H1 (cell line): ENCODE measurements around the gene CDC123.

Experiments used
- ATF2 ChIP-seq: IDR thresholded peaks from 2 replicates; pipeline ENCODE4 v1.6.1; 2012; ENCODE audit warnings: low read length, inconsistent platforms
- ATF3 ChIP-seq: IDR thresholded peaks from 2 replicates; pipeline ENCODE4 v1.6.1; 2011; ENCODE audit warnings: low read depth, mild to moderate bottlenecking, low read length; ENCODE audit not compliant: insufficient read depth
- CHD2 ChIP-seq: IDR thresholded peaks from 2 replicates; pipeline ENCODE4 v1.6.1; 2012; ENCODE audit warnings: low read length, improper control_type of control experiment
- EGR1 ChIP-seq: IDR thresholded peaks from 2 replicates; pipeline ENCODE4 v1.6.1; 2011; ENCODE audit warnings: low read depth, low read length, borderline replicate concordance
- EZH2 ChIP-seq: fragments of 200-600 bp; sonication (generic); IDR thresholded peaks from 2 replicates; pipeline ENCODE4 v1.7.1; 2012; ENCODE audit warnings: low read depth, mild to moderate bottlenecking, moderate library complexity, low read length, inconsistent platforms; ENCODE audit not compliant: severe bottlenecking
- FOSL1 ChIP-seq: IDR thresholded peaks from 2 replicates; pipeline ENCODE4 v1.6.1; 2011; ENCODE audit warnings: mild to moderate bottlenecking, low read depth, low read length, moderate library complexity; ENCODE audit not compliant: insufficient read depth
- MAX ChIP-seq: IDR thresholded peaks from 2 replicates; pipeline ENCODE4 v1.6.1; 2012; ENCODE audit warnings: inconsistent platforms
- PHF8 ChIP-seq: fragments of 200-600 bp; sonication (generic); conservative IDR thresholded peaks from 2 replicates; pipeline ENCODE4 v1.7.1; 2012; ENCODE audit warnings: low read depth, mild to moderate bottlenecking, inconsistent platforms, low read length, moderate library complexity
- POLR2AphosphoS5 ChIP-seq: IDR thresholded peaks from 2 replicates; pipeline ENCODE4 v1.6.1; 2011; ENCODE audit warnings: low read depth, low read length
- RAD21 ChIP-seq, 2 experiments: IDR thresholded peaks in 1 of 2; conservative IDR thresholded peaks in 1 of 2; 2 replicates each; pipeline ENCODE4 v1.6.1; 2011; ENCODE audit warnings: low read depth in 2 of 2, low read length in 2 of 2, improper control_type of control experiment in 1 of 2, inconsistent platforms in 1 of 2, mild to moderate bottlenecking in 1 of 2, moderate library complexity in 1 of 2
- YY1 ChIP-seq: IDR thresholded peaks from 2 replicates; pipeline ENCODE4 v1.6.1; 2011; ENCODE audit warnings: low read depth, mild to moderate bottlenecking, low read length
- TF ChIP-seq, protein P1 (sequence below), 3 experiments: IDR thresholded peaks; 1 replicate in 2 of 3; 2 replicates in 1 of 3; pipeline versions ENCODE4 v1.5.1 to v1.6.1; 2011; ENCODE audit warnings: low read length in 3 of 3, mild to moderate bottlenecking in 3 of 3, inconsistent platforms in 2 of 3, low read depth in 1 of 3, moderate library complexity in 1 of 3; ENCODE audit not compliant: insufficient read depth in 1 of 3; ENCODE audit errors: control extremely low read depth in 1 of 3

DNA sequence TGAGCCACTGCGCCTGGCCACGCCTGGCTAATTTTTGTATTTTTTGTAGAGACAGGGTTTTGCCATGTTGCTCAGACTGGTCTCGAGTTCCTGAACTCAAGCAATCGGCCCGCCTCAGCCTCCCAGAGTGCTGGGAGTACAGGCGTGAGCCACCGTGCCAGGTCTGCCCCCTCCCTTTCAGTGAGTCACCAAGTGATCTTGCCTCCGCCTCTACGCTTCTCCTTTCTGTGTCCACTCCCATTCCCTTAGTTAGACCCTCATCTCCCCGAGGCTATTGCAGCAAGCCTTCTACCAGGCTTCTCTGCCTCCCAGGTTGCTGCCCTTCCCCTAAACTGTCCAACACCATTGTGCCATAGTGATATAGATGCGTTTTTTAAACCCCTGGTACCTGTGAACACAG is 32.9 kb downstream of the CDC123 start:
- no peak for TF ChIP-seq MAX
- no peak for TF ChIP-seq YY1
- TF ChIP-seq, protein P1, sequence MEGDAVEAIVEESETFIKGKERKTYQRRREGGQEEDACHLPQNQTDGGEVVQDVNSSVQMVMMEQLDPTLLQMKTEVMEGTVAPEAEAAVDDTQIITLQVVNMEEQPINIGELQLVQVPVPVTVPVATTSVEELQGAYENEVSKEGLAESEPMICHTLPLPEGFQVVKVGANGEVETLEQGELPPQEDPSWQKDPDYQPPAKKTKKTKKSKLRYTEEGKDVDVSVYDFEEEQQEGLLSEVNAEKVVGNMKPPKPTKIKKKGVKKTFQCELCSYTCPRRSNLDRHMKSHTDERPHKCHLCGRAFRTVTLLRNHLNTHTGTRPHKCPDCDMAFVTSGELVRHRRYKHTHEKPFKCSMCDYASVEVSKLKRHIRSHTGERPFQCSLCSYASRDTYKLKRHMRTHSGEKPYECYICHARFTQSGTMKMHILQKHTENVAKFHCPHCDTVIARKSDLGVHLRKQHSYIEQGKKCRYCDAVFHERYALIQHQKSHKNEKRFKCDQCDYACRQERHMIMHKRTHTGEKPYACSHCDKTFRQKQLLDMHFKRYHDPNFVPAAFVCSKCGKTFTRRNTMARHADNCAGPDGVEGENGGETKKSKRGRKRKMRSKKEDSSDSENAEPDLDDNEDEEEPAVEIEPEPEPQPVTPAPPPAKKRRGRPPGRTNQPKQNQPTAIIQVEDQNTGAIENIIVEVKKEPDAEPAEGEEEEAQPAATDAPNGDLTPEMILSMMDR (IDR thresholded peaks at IDR 0.05; ENCODE audit: control extremely low read depth in 1 of 3, insufficient read depth in 1 of 3, low read depth in 1 of 3, low read length in 3 of 3): no peak
- TF ChIP-seq ATF2: no peak
- TF ChIP-seq PHF8: no peak
- TF ChIP-seq POLR2AphosphoS5: no peak
- no peak for TF ChIP-seq EGR1
- no peak for TF ChIP-seq EZH2
- TF ChIP-seq RAD21 (IDR thresholded peaks at IDR 0.05 in 1 of 2, conservative IDR thresholded peaks at IDR 0.05 in 1 of 2; ENCODE audit: low read depth in 2 of 2, low read length in 2 of 2): no peak
- no peak for TF ChIP-seq ATF3
- TF ChIP-seq FOSL1: no peak
- no peak for TF ChIP-seq CHD2
